ENCODE data around the gene ARFGEF3.

DNA sequence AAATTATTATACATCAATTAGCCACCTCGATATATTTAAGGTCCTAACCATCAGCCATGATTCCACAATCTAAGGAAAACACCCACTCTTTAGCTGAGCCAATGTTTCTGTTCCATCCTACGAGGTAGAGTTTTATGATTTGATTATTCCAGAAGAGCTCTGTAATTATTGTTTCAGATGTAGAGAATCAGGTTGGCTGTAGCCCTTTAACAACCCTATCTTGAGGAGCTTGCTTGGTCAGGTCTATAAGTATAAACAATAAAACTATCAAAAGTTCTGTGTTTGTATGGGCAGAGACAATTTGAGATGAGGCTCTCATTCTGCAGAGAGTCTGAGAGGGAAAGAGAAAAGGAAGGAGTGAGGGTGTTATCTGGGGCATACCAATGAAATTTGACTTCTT lies 56.7 kb downstream of the ARFGEF3 start, which contains the start of gene PBOV1:
- TF ChIP-seq ZNF239 (tag by site-specific recombination; IDR thresholded peaks at IDR 0.05) (no peak), OVOL3 (tag by site-specific recombination; IDR thresholded peaks at IDR 0.05) (no peak), ZNF510 (tag by site-specific recombination; IDR thresholded peaks at IDR 0.05; ENCODE audit: insufficient replicate concordance) (no peak), ZNF2 (tag by site-specific recombination; IDR thresholded peaks at IDR 0.05) (no peak), ZBTB1 (tag by site-specific recombination; IDR thresholded peaks at IDR 0.05) (no peak), ZNF274 (IDR thresholded peaks at IDR 0.05; ENCODE audit: low read length) (no peak), ZNF274 (tag by site-specific recombination; IDR thresholded peaks at IDR 0.05; ENCODE audit: borderline replicate concordance) (no peak), HOXC10 (CRISPR knock-in tag; IDR thresholded peaks at IDR 0.05) (no peak), SCRT2 (tag by site-specific recombination; IDR thresholded peaks at IDR 0.05) (no peak), PRDM1 (tag by site-specific recombination; IDR thresholded peaks at IDR 0.05) (no peak), ZNF23 (tag by site-specific recombination; IDR thresholded peaks at IDR 0.05; ENCODE audit: borderline replicate concordance) (no peak), KLF10 (tag by site-specific recombination; IDR thresholded peaks at IDR 0.05) (no peak), MEIS1 (CRISPR knock-in tag; IDR thresholded peaks at IDR 0.05; ENCODE audit: borderline replicate concordance) (no peak), PBX3 (CRISPR knock-in tag; IDR thresholded peaks at IDR 0.05) (no peak)
- TF ChIP-seq, protein P1, sequence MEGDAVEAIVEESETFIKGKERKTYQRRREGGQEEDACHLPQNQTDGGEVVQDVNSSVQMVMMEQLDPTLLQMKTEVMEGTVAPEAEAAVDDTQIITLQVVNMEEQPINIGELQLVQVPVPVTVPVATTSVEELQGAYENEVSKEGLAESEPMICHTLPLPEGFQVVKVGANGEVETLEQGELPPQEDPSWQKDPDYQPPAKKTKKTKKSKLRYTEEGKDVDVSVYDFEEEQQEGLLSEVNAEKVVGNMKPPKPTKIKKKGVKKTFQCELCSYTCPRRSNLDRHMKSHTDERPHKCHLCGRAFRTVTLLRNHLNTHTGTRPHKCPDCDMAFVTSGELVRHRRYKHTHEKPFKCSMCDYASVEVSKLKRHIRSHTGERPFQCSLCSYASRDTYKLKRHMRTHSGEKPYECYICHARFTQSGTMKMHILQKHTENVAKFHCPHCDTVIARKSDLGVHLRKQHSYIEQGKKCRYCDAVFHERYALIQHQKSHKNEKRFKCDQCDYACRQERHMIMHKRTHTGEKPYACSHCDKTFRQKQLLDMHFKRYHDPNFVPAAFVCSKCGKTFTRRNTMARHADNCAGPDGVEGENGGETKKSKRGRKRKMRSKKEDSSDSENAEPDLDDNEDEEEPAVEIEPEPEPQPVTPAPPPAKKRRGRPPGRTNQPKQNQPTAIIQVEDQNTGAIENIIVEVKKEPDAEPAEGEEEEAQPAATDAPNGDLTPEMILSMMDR (tag by site-specific recombination; IDR thresholded peaks at IDR 0.05), result no peak
